Measurements from ENCODE around the gene CCDC149. TPM values are rescaled to one million over a fixed set of nuclear protein-coding genes. Genes with fewer than 3 reads are reported as not detected.

Gene CCDC149
- total RNA-seq, 1 donor from 2014 or later: 8.0 TPM

DNA sequence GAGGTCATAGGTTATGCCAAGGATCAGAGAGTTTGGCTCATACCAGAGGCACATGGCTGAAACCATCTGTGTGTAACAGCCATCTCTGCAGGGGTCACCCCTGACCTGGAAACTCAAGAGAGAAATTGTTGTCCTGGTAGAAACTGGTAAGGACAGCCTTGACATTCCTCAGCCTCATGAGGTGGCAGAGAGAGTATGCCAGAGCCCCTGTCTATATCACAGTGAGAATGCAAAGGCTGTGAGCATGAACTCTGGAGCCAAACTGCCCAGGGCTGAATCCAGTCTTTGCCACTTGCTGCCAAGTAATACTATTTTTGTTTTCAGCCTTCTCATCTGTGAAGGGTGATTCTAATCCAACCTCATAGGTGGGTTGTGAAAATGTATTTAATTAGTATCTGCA is 37.1 kb upstream of the CCDC149 start:
- Histone ChIP-seq H3K36me3 (ENCODE audit: control insufficient read depth, insufficient read depth, low read length) (no peaks in the 10 kb centered on the region), H3K4me3 (ENCODE audit: low read depth, low read length) (no peak overlapping the region), H3K27me3 (ENCODE audit: control insufficient read depth, insufficient read depth, low read length) (no peaks in the 10 kb centered on the region)
- TF ChIP-seq CTCF (IDR thresholded peaks at IDR 0.05; ENCODE audit: insufficient read depth, low read length, poor library complexity, severe bottlenecking): no peak
- DNase-seq (ENCODE audit: low read depth): no peak

DNA sequence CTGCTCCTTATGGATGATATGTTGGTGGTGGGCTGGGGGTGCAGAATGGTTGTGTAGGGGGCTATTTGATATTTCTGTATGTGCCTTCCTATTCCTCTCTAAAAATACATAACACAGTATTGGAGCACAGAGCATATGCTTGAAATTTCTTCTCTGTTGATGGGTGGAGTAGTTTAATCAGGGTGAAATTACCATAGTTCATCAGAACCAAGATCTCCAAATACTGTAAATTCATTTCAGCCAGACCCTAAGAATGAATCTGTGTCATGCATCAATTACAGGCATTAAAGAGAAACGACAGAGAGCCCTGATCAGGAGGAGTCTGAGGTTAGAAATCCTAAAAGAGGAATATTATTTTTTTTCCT is 25.1 kb upstream of the CCDC149 start:
- H3K4me3 ChIP-seq (ENCODE audit: low read depth, low read length): no peak overlapping the region
- no peak for DNase-seq (ENCODE audit: low read depth)
- TF ChIP-seq CTCF (IDR thresholded peaks at IDR 0.05; ENCODE audit: insufficient read depth, low read length, poor library complexity, severe bottlenecking): no peak
- H3K27me3 ChIP-seq (ENCODE audit: control insufficient read depth, insufficient read depth, low read length): no peaks in the 10 kb centered on the region
- no peaks in the 10 kb centered on the region for H3K36me3 ChIP-seq (ENCODE audit: control insufficient read depth, insufficient read depth, low read length)

- Histone ChIP-seq H3K27me3 (ENCODE audit: control insufficient read depth, insufficient read depth, low read length) (no peaks in the 10 kb centered on the region), H3K36me3 (ENCODE audit: control insufficient read depth, insufficient read depth, low read length) (no peaks in the 10 kb centered on the region), H3K4me3 (ENCODE audit: low read depth, low read length) (no peak overlapping the region)
- no peak for DNase-seq (ENCODE audit: low read depth)
- no peak for TF ChIP-seq CTCF (IDR thresholded peaks at IDR 0.05; ENCODE audit: insufficient read depth, low read length, poor library complexity, severe bottlenecking)
Observed at GRCh38 chr4:24937176-24937916, 24.5 kb upstream of the CCDC149 start.

DNA sequence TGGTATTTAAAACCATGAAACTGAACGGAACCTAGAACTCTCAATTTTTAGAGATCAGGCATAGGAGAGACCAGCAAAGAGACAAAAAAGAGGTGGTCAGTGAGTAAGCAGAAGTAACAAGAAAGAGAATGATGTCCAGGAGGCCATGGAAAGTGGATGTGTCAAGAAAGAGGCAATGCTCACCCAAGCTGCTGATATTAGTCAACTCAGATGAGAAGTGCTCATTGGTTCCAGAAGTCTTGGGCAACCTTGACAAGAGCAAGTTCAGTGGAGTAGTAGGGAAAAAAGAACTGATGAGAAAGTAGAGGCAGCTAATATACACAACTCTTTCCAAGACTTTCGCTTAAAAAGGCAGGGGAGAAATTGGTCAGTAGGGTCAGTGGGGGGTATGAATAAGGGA is 23.0 kb upstream of the CCDC149 start:
- TF ChIP-seq CTCF (IDR thresholded peaks at IDR 0.05; ENCODE audit: insufficient read depth, low read length, poor library complexity, severe bottlenecking): no peak
- Histone ChIP-seq H3K4me3 (ENCODE audit: low read depth, low read length) (no peak overlapping the region), H3K27me3 (ENCODE audit: control insufficient read depth, insufficient read depth, low read length) (no peaks in the 10 kb centered on the region), H3K36me3 (ENCODE audit: control insufficient read depth, insufficient read depth, low read length) (no peaks in the 10 kb centered on the region)
- DNase-seq (ENCODE audit: low read depth): no peak

- no peak for DNase-seq (ENCODE audit: low read depth)
Observed at GRCh38 chr4:24934311-24934710, 21.5 kb upstream of the CCDC149 start.

More at GRCh38 chr4:24934311-24934710, 21.5 kb upstream of the CCDC149 start:
- no peaks in the 10 kb centered on the region for H3K36me3 ChIP-seq (ENCODE audit: control insufficient read depth, insufficient read depth, low read length)
- no peak overlapping the region for H3K4me3 ChIP-seq (ENCODE audit: low read depth, low read length)
- no peaks in the 10 kb centered on the region for H3K27me3 ChIP-seq (ENCODE audit: control insufficient read depth, insufficient read depth, low read length)
- TF ChIP-seq CTCF (IDR thresholded peaks at IDR 0.05; ENCODE audit: insufficient read depth, low read length, poor library complexity, severe bottlenecking): no peak

Measured in kidney epithelial cell (primary cell).